ENCODE data around the gene NUMB.

GRCh38 chr14:73368616-73369015 is 89.7 kb downstream of the NUMB start:
- no peak for TF ChIP-seq POLR2AphosphoS5 (IDR thresholded peaks at IDR 0.05; ENCODE audit: low read depth, low read length)
- TF ChIP-seq FOXP2 (optimal IDR thresholded peaks at IDR 0.05; ENCODE audit: borderline replicate concordance, extremely low read depth, extremely low read length, insufficient read depth): no peak
- no peak for TF ChIP-seq REST (IDR thresholded peaks at IDR 0.05; ENCODE audit: insufficient read depth in 1 of 2, low read depth in 2 of 2, low read length in 2 of 2)

All from PFSK-1 (cell line).